HG02970 (cell line): Measurements from ENCODE around the gene COX14.
"Not testable (repeated sequence)": the region's sequence is repeated elsewhere in the genome, so short reads cannot be mapped to it uniquely, and the experiment has no call there.

Experiments used
- ATAC-seq: cut with Tn5 transposase; IDR thresholded peaks from one replicate; pipeline ENCODE4 v1.9.1; 2021; ENCODE audit warnings: mild to moderate bottlenecking, moderate library complexity, moderate number of reproducible peaks; ENCODE audit not compliant: unreplicated experiment, low FRiP score

The COX14 gene

GRCh38 chr12:50107416-50108268 lies 4.4 kb upstream of the COX14 start:
- ATAC-seq = no peak

GRCh38 chr12:50109319-50109718 lies 2.7 kb upstream of the COX14 start:
- no peak for ATAC-seq

- no peak for ATAC-seq
Measured at GRCh38 chr12:50110127-50110761, 1.8 kb upstream of the COX14 start.

GRCh38 chr12:50110762-50111351 lies 1.2 kb upstream of the COX14 start:
- no peak for ATAC-seq

- peak; percentile 2 for ATAC-seq
Measured at GRCh38 chr12:50111395-50111692, 692 bp upstream of the COX14 start.

GRCh38 chr12:50112456-50113218 lies 601 bp downstream of the COX14 start:
- ATAC-seq = no peak

- ATAC-seq = no peak
Measured at GRCh38 chr12:50117057-50117622, 5.1 kb downstream of the COX14 start.

- no peak for ATAC-seq
Measured at GRCh38 chr12:50119387-50119786, 7.4 kb downstream of the COX14 start.

GRCh38 chr12:50120521-50120920 lies 8.5 kb downstream of the COX14 start:
- ATAC-seq = no peak

GRCh38 chr12:50120953-50121352 lies 8.9 kb downstream of the COX14 start:
- no peak for ATAC-seq

GRCh38 chr12:50121641-50122040 lies 9.6 kb downstream of the COX14 start:
- ATAC-seq = no peak

- no peak for ATAC-seq
Measured at GRCh38 chr12:50123203-50123602, 11.2 kb downstream of the COX14 start.

GRCh38 chr12:50127546-50127945 lies 15.5 kb downstream of the COX14 start:
- no peak for ATAC-seq

GRCh38 chr12:50129290-50129689 lies 17.3 kb downstream of the COX14 start:
- no peak for ATAC-seq

GRCh38 chr12:50132505-50133135 lies 20.6 kb downstream of the COX14 start:
- no peak for ATAC-seq

- ATAC-seq = no peak
Measured at GRCh38 chr12:50142993-50143392, 31.0 kb downstream of the COX14 start.

- no peak for ATAC-seq
Measured at GRCh38 chr12:50145439-50145838, 33.4 kb downstream of the COX14 start.

- ATAC-seq = no peak
Measured at GRCh38 chr12:50147281-50147680, 35.2 kb downstream of the COX14 start.

GRCh38 chr12:50148011-50148410 lies 36.0 kb downstream of the COX14 start:
- not testable (repeated sequence) for ATAC-seq

GRCh38 chr12:50149311-50149710 lies 37.3 kb downstream of the COX14 start:
- no peak for ATAC-seq
